Stomach smooth muscle (tissue), 2 donors: ENCODE data around the gene DERA.
"Not testable (repeated sequence)": the region's sequence is repeated elsewhere in the genome, so short reads cannot be mapped to it uniquely, and the experiment has no call there.

Experiments used
- H3K27ac ChIP-seq: one replicate; pipeline ENCODE4 v1.7.0; 2013; ENCODE audit warnings: mild to moderate bottlenecking, low read length, inconsistent platforms
- H3K27me3 ChIP-seq, 2 donors: one replicate each; pipeline ENCODE4 v1.7.0; 2013; ENCODE audit warnings: low read length in 2 of 2; ENCODE audit not compliant: insufficient read depth in 2 of 2, control insufficient read depth in 1 of 2
- H3K36me3 ChIP-seq, 2 donors: one replicate each; pipeline ENCODE4 v1.7.0; 2013; ENCODE audit warnings: low read length in 2 of 2; ENCODE audit not compliant: control insufficient read depth in 2 of 2, insufficient read depth in 2 of 2
- H3K4me1 ChIP-seq: one replicate; pipeline ENCODE4 v1.7.0; 2013; ENCODE audit warnings: low read length; ENCODE audit not compliant: control insufficient read depth, insufficient read depth
- H3K4me3 ChIP-seq, 2 donors: one replicate each; pipeline ENCODE4 v1.7.0; 2013; ENCODE audit warnings: low read length in 2 of 2
- H3K9ac ChIP-seq, 2 donors: one replicate each; pipeline ENCODE4 v1.7.0; 2013; ENCODE audit warnings: low read length in 2 of 2, mild to moderate bottlenecking in 1 of 2
- H3K9me3 ChIP-seq, 2 donors: one replicate each; pipeline ENCODE4 v1.7.0; 2013; ENCODE audit warnings: low read length in 2 of 2; ENCODE audit not compliant: control insufficient read depth in 2 of 2
- donor health status: healthy.
- donor health status: Pancreatic carcinoma.

DERA gene

DNA sequence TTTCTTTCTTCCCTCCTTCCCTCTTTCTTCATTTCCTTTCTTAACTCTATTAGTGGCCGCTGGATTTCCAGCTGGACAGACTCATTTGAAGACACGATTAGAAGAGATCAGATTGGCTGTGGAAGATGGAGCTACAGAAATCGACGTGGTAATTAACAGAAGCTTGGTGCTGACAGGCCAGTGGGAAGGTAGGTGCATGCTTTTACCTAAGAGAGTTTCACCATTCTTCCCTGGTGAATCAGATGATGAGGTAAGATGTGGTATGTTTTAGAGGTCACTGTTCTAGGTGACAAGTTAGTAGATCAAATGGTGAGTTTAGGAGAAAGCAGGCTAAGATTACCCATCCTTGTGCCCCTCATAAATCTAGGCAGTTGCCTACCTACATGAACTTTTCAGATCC, 51.6 kb downstream of the DERA start:
- Histone ChIP-seq H3K4me1 (no peaks in the 10 kb centered on the region), H3K27ac (no peak overlapping the region), H3K36me3 (peaks cover 15 to 17% of the 10 kb centered on the region in 2 donors)

DNA sequence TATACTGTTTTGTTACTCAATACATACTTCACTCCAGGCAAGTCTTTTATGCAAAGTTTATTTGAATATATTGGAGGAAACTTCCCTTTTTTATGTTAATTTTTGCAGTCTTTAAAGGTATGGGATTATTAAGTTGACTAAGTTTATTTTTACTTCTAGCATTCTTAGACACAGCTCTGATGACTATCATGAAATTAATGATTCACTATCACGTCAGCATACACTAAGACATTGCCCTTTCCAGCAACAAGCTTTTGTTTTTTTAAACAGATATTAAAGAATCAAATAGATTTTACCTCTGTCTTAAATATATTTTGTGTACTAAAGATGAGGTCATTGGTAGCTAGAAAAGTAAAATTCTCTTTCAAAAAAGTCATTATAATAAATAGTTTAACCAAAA, 52.1 kb downstream of the DERA start:
- Histone ChIP-seq H3K9ac (no peak overlapping the region), H3K27ac (no peak overlapping the region), H3K9me3 (no peaks in the 10 kb centered on the region), H3K4me1 (no peaks in the 10 kb centered on the region), H3K4me3 (no peak overlapping the region), H3K36me3 (peaks cover 15 to 18% of the 10 kb centered on the region in 2 donors), H3K27me3 (no peaks in the 10 kb centered on the region)

More for the DNA sequence above, 51.6 kb downstream of the DERA start:
- H3K9me3 ChIP-seq = no peaks in the 10 kb centered on the region
- no peaks in the 10 kb centered on the region for H3K27me3 ChIP-seq
- H3K9ac ChIP-seq = no peak overlapping the region
- H3K4me3 ChIP-seq = no peak overlapping the region

DNA sequence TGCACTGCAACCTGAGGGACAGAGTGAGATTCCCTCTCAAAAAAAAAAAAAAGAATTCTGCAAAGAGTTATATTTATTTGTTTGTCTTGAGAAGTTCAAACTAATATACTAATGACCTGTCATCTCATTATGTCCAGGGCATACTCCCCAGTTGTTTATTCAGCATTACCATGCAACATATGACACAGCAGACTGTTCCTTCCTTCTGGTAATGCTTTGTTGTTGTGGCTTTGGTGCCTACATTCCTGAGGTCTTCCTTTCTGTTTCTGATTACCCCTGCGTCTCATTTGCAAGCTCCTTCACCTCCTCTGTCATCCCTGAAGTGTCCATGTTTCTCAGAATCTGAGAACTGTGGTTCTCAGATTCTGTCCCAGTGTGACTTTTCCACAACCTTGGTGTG, 55.3 kb downstream of the DERA start:
- no peaks in the 10 kb centered on the region for H3K4me1 ChIP-seq
- no peak overlapping the region for H3K27ac ChIP-seq
- no peak overlapping the region for H3K4me3 ChIP-seq
- H3K36me3 ChIP-seq = peaks cover 12 to 18% of the 10 kb centered on the region in 2 donors
- H3K9ac ChIP-seq = no peak overlapping the region
- H3K27me3 ChIP-seq = no peaks in the 10 kb centered on the region
- H3K9me3 ChIP-seq = no peaks in the 10 kb centered on the region

DNA sequence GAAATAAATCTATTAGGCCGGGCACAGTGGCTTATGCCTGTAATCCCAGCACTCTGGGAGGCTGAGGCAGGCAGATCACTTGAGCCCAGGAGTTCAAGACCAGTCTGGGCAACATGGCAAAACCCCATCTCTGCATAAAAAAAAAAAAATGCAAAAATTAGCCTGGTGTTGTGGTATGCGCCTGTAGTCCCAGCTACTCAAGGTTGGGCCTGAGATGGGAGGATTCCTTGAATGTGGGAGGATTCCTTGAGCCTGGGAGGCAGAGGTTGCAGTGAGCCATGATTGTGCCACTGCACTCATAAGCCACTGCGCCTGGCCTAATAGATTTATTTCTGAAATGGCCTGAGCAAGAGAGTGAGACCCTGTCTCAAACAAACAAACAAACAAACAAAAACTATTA, 55.9 kb downstream of the DERA start:
- H3K36me3 ChIP-seq = peaks cover 9 to 17% of the 10 kb centered on the region in 2 donors
- H3K9ac ChIP-seq, H3K27me3 ChIP-seq, H3K9me3 ChIP-seq, H3K4me1 ChIP-seq, H3K4me3 ChIP-seq, H3K27ac ChIP-seq: not testable (repeated sequence)

DNA sequence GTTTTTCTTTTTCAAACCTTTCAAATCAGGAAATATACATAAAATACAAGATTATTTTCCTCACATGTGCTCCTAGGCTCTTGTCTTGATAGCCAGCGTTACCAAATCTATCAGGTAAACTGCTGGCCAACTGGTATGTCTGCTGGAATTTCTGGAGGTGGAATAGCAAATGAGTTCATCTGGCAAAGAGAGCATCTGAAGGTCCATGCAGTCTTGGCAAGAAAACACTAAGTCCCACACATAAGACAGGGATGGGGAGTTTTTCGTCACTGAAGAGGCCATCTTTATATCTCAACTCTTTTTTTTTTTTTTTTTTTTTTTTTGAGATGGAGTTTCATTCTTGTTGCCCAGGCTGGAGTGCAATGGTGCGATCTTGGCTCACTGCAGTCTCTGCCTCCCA, 60.1 kb downstream of the DERA start:
- Histone ChIP-seq H3K4me1 (no peaks in the 10 kb centered on the region), H3K36me3 (peaks cover 6 to 17% of the 10 kb centered on the region in 2 donors), H3K9ac (no peak overlapping the region), H3K27me3 (no peaks in the 10 kb centered on the region), H3K27ac (no peak overlapping the region), H3K9me3 (no peaks in the 10 kb centered on the region), H3K4me3 (no peak overlapping the region)

DNA sequence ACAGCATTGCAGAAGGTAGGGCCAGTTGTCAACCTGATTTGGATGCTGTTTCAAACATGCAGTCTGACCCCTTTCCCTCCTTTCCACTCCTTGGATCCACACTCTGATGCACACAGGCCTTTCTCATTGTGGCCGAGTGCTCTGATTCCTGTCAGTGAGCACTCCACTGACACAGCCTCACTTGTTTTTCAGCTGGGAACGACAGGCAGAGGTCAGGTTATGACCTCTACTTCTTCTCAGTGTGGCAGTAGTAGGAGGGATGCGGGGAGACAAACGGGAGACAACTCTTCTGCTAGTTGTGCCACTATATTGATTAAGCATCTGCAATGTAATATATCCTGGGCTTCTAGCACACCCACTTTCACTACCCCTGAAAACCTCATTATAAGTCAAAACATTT, 61.8 kb downstream of the DERA start:
- no peak overlapping the region for H3K27ac ChIP-seq
- H3K4me3 ChIP-seq = no peak overlapping the region
- H3K4me1 ChIP-seq = no peaks in the 10 kb centered on the region
- no peaks in the 10 kb centered on the region for H3K27me3 ChIP-seq
- H3K9me3 ChIP-seq = no peaks in the 10 kb centered on the region
- H3K9ac ChIP-seq = no peak overlapping the region
- peaks cover 7 to 21% of the 10 kb centered on the region in 2 donors for H3K36me3 ChIP-seq

DNA sequence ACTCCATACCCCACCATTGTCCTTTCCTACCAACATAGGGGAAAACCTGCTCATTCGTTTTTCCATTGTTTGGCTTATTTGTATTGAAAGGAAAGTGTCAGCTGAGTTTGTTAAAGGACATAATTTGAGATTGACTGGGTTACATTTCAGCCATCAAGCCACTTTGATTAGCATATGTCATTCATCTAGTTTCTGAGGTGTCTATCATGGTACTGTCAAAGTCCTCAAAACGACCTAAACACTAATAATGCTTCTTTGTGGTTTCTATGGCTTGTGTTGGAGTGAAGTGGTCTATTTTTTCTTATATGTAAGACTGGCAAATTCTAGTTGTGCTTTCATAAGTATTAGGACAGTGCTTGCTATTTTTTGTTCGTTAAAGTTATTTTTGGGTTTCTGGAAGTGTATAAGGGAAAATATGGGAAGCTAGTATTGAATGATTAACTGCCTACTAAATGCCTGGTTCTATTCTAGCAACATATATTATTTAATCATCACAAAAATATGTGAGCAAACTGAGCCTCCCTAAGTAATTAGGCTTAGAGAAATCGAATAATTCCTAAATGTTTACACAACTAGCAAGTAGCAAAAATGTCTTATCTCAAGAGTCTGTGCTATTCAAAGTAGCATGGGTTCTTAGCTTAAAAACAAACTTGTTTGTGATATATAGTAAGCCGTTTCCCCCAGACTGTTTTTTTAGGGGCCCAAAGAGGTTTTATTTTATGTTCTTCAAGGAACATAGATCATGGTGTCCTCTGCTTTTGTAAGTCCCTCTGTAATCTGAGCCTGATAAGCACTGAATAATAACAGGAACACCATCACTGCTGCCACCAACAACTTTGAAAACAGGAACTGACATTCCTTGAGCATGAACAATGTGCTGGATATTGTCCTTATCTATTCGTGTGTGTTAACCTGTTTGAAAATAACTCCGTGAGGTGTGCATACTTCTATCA, 67.1 kb downstream of the DERA start:
- H3K27me3 ChIP-seq = no peaks in the 10 kb centered on the region
- H3K36me3 ChIP-seq = peaks cover 4 to 6% of the 10 kb centered on the region in 2 donors
- H3K9me3 ChIP-seq = no peaks in the 10 kb centered on the region
- H3K4me1 ChIP-seq = no peaks in the 10 kb centered on the region
- H3K27ac ChIP-seq = no peak overlapping the region
- no peak overlapping the region for H3K4me3 ChIP-seq
- no peak overlapping the region for H3K9ac ChIP-seq

DNA sequence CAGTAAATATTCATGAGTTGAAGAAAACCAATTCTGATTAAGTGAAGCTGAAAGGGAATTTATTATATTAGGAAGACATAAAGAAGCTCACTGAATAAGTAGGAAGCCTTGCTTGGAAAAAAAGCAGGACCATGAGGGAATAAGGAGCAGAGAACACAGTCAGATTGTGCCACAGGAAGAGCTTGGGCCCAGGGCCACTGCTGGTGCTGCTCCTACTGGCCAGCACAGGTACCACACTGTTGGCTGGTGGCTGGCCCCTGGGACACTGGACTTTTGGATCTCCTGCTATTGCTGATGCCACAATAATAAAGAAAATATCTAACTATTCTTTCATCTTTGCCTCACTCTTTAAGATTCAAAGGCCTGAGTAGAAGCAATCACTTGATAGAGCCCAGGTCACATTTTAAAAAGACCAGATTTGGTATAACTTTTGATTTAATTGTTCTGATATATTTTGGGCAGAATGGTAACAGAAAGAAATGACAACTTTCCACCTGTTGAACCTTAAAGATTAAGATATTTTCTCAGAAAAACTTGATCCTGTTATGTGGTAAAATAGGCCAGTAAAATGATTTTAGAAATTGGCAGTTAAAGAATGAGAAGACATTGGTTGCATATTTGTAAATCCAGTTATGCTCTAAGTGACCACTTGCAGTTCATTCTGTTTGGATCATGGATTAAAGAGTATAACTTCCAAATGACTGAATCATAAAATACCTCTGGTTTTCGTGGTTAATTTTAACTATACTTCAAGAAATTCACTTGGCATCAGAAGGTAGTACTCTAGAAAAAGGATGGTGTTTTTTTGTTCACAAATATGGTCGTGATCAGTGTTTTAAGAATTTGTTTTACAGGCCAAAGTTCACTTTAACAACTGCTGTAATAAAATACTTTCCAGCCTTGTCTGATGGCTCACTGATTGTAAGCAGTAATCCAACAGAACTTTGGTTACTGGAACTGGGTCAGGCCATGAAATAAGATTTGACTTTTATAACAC, 68.3 kb downstream of the DERA start:
- Histone ChIP-seq H3K9me3 (no peaks in the 10 kb centered on the region), H3K4me1 (no peaks in the 10 kb centered on the region), H3K27ac (no peak overlapping the region), H3K36me3 (peaks cover 8 to 11% of the 10 kb centered on the region in 2 donors), H3K27me3 (no peaks in the 10 kb centered on the region), H3K9ac (no peak overlapping the region), H3K4me3 (no peak overlapping the region)

DNA sequence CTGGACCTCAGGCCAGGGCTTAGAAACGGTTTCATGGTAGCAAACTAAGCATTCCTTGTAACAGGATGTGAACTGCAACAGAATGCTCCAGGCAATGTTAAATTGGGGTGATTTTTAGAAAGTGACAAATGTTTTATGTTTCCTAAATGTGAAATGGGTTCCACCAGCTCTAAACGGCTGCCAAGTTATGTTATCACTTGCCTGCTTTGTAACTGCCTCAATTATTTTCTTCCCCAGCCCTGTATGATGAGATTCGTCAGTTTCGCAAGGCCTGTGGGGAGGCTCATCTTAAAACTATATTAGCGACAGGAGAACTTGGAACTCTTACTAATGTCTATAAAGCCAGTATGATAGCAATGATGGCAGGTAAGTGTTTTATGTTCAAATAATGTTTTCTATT, 70.9 kb downstream of the DERA start:
- no peak overlapping the region for H3K9ac ChIP-seq
- H3K27me3 ChIP-seq = no peaks in the 10 kb centered on the region
- H3K4me1 ChIP-seq = no peaks in the 10 kb centered on the region
- no peak overlapping the region for H3K4me3 ChIP-seq
- peaks cover 8 to 13% of the 10 kb centered on the region in 2 donors for H3K36me3 ChIP-seq
- H3K27ac ChIP-seq = no peak overlapping the region
- H3K9me3 ChIP-seq = no peaks in the 10 kb centered on the region

DNA sequence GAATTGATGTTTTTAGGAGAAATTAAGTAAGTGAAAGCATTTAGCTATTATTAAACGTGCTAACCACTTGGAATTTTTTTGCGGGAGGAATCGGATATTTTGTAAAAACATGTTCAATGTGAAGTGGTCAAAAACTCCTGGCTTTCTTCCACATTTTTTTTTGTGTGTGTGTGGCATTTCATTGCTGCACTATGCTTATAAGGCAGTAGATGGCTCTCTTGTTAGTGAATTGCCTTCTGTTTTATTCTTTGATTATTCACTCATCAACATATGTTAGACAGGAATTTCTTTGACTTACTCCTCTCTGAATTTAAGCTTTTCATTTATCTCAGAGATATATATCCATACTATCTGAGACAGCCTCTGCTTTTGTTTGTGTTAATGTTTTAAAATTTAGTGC, 71.3 kb downstream of the DERA start:
- Histone ChIP-seq H3K9ac (no peak overlapping the region), H3K4me1 (no peaks in the 10 kb centered on the region), H3K4me3 (no peak overlapping the region), H3K9me3 (no peaks in the 10 kb centered on the region), H3K36me3 (peaks cover 5 to 11% of the 10 kb centered on the region in 2 donors), H3K27ac (no peak overlapping the region), H3K27me3 (no peaks in the 10 kb centered on the region)
